ENCODE results near the gene CITED4. TPM values are rescaled to one million over a fixed set of nuclear protein-coding genes. Genes with fewer than 3 reads are reported as not detected.

CITED4 gene
- total and polyA plus RNA-seq, 8 donors = 2.4 to 6.9 (median 3.5) TPM

GRCh38 chr1:40856116-40856515, 6.0 kb downstream of the CITED4 start:
- Histone ChIP-seq H3K4me1 (peaks cover 4 to 19% of the 10 kb centered on the region in 2 donors), H3K9me3 (no peaks in the 10 kb centered on the region), H3K27me3 (no peaks in the 10 kb centered on the region), H3K36me3 (no peaks in the 10 kb centered on the region), H3K27ac (no peak overlapping the region), H3K4me3 (no peak overlapping the region)
- ATAC-seq (no peak), DNase-seq (no peak)
- intact Hi-C loops (cut with DNase I) = no loop called here
- TF ChIP-seq CTCF (IDR thresholded peaks at IDR 0.05) = no peak

DNA sequence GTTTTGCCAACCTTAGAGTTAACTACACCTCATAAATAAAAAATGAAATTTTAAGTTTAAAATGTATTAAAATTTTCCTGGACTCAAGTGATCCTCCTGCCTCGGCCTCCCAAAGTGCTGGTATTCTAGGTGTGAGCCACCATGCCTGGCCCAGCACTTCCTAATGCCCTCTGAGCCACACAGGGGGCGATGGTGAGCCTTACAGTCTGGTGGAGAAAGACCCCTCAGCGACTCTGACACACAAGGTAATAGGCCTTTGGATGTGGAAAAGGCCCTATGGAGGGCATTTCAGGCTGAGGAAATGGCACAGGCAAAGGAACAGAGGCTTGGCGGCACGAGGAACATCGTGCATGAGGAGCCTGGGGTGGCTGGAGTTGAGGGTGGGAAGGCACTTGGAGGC, 6.7 kb downstream of the CITED4 start:
- intact Hi-C loops (cut with DNase I) = no loop called here
- Histone ChIP-seq H3K27ac (no peak overlapping the region), H3K4me3 (no peak overlapping the region), H3K27me3 (no peaks in the 10 kb centered on the region), H3K36me3 (no peaks in the 10 kb centered on the region), H3K9me3 (no peaks in the 10 kb centered on the region), H3K4me1 (peaks cover 2 to 13% of the 10 kb centered on the region in 2 donors)
- DNase-seq (no peak), ATAC-seq (no peak)
- no peak for TF ChIP-seq CTCF (IDR thresholded peaks at IDR 0.05)

DNA sequence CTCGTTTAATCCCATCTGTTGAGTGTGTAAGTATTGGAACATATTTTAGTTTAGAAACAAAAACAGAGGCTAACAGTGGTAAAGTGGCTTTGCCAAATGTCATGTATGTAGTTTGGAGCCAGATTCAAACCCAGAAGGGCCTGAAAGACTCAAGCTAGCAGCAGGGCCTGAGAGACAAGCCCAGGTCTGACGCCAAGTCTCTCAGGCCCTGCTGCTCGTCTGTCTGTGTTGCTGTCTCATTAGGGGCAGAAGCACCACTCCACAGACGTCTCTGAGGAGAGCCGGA, 8.3 kb downstream of the CITED4 start:
- H3K4me1 ChIP-seq = peaks cover 0 to 8% of the 10 kb centered on the region in 2 donors
- H3K27ac ChIP-seq = no peak overlapping the region
- intact Hi-C loops (cut with DNase I) = no loop called here
- H3K27me3 ChIP-seq = no peaks in the 10 kb centered on the region
- H3K9me3 ChIP-seq = no peaks in the 10 kb centered on the region
- TF ChIP-seq CTCF (IDR thresholded peaks at IDR 0.05) = no peak
- no peak for ATAC-seq
- H3K4me3 ChIP-seq = no peak overlapping the region
- DNase-seq = peak in 1 of 4 donors; percentile 68
- no peaks in the 10 kb centered on the region for H3K36me3 ChIP-seq

GRCh38 chr1:40853113-40853884, 8.9 kb downstream of the CITED4 start:
- intact Hi-C loops (cut with DNase I) = no loop called here
- ATAC-seq (no peak), DNase-seq (no peak)
- TF ChIP-seq CTCF (IDR thresholded peaks at IDR 0.05) = no peak
- H3K9me3 ChIP-seq = no peaks in the 10 kb centered on the region
- H3K27me3 ChIP-seq = no peaks in the 10 kb centered on the region
- H3K4me3 ChIP-seq = no peak overlapping the region
- H3K36me3 ChIP-seq = no peaks in the 10 kb centered on the region
- peaks cover 0 to 10% of the 10 kb centered on the region in 2 donors for H3K4me1 ChIP-seq
- H3K27ac ChIP-seq = no peak overlapping the region

- ATAC-seq (no peak), DNase-seq (no peak)
- Histone ChIP-seq H3K9me3 (no peaks in the 10 kb centered on the region), H3K4me3 (no peak overlapping the region), H3K27me3 (no peaks in the 10 kb centered on the region), H3K27ac (no peak overlapping the region), H3K36me3 (no peaks in the 10 kb centered on the region), H3K4me1 (peaks cover 0 to 10% of the 10 kb centered on the region in 2 donors)
- intact Hi-C loops (cut with DNase I) = no loop called here
- no peak for TF ChIP-seq CTCF (IDR thresholded peaks at IDR 0.05)
Observed at GRCh38 chr1:40851643-40852042, 10.5 kb downstream of the CITED4 start.

Measured in left lung (tissue), 10 donors.